LNCaP clone FGC (cell line): ENCODE results near the gene GHDC.

Experiments
- DNase-seq: peaks from one replicate; pipeline ENCODE4 v3.0.0-alpha.2; 2011; ENCODE audit warnings: low read depth
- H3K4me3 ChIP-seq: 2 replicates; pipeline ENCODE4 v1.5.1; 2011; ENCODE audit warnings: mild to moderate bottlenecking, low read depth, low read length, control low read depth
- TF ChIP-seq, protein P1 (sequence below): IDR thresholded peaks from 2 replicates; pipeline ENCODE4 v1.5.1; 2012; ENCODE audit warnings: mild to moderate bottlenecking; ENCODE audit not compliant: control insufficient read depth, insufficient read depth; ENCODE audit errors: extremely low read depth

GHDC gene

GRCh38 chr17:42233994-42234393 is 39.7 kb upstream of the GHDC start:
- no peak overlapping the region for H3K4me3 ChIP-seq
- DNase-seq: no peak

DNA sequence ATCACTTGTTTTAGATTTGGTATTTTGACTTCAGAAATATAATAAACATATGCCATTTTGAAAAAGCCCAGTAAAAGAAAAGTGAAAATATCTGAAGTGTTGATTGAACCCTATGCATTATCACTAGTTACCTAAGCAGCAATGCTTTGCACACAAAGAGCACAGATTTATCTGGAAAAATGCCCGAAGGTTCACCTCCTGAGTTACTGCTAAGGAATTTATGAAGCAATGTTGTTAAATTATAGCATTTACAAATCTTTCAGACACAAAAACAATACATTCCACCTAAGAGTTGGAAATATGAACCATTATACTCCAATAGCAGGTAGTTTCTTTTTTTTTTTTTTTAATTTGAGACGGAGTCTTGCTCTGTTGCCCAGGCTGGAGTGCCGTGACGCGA is 38.9 kb upstream of the GHDC start:
- DNase-seq: no peak
- TF ChIP-seq, protein P1, sequence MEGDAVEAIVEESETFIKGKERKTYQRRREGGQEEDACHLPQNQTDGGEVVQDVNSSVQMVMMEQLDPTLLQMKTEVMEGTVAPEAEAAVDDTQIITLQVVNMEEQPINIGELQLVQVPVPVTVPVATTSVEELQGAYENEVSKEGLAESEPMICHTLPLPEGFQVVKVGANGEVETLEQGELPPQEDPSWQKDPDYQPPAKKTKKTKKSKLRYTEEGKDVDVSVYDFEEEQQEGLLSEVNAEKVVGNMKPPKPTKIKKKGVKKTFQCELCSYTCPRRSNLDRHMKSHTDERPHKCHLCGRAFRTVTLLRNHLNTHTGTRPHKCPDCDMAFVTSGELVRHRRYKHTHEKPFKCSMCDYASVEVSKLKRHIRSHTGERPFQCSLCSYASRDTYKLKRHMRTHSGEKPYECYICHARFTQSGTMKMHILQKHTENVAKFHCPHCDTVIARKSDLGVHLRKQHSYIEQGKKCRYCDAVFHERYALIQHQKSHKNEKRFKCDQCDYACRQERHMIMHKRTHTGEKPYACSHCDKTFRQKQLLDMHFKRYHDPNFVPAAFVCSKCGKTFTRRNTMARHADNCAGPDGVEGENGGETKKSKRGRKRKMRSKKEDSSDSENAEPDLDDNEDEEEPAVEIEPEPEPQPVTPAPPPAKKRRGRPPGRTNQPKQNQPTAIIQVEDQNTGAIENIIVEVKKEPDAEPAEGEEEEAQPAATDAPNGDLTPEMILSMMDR: no peak

More at GRCh38 chr17:42233994-42234393, 39.7 kb upstream of the GHDC start:
- TF ChIP-seq, protein P1: no peak

GRCh38 chr17:42230225-42230624 is 35.9 kb upstream of the GHDC start:
- no peak overlapping the region for H3K4me3 ChIP-seq
- TF ChIP-seq, protein P1: no peak
- DNase-seq: no peak

More for the DNA sequence above, 38.9 kb upstream of the GHDC start:
- no peak overlapping the region for H3K4me3 ChIP-seq

- DNase-seq: no peak
- TF ChIP-seq, protein P1: no peak
- H3K4me3 ChIP-seq: no peak overlapping the region
These were observed 33.8 kb upstream of the GHDC start for GRCh38 chr17:42227849-42228700.

GRCh38 chr17:42225646-42226045 is 31.4 kb upstream of the GHDC start:
- no peak for DNase-seq
- TF ChIP-seq, protein P1: no peak

GRCh38 chr17:42224651-42225050 is 30.4 kb upstream of the GHDC start:
- no peak for DNase-seq
- no peak overlapping the region for H3K4me3 ChIP-seq
- TF ChIP-seq, protein P1: no peak

More at GRCh38 chr17:42225646-42226045, 31.4 kb upstream of the GHDC start:
- no peak overlapping the region for H3K4me3 ChIP-seq
